ENCODE data around the gene PLEKHA5.

Gene PLEKHA5

GRCh38 chr12:19301688-19302087 lies 172.2 kb downstream of the PLEKHA5 start:
- peaks cover 20 to 40% of the 10 kb centered on the region in 2 experiments for H3K36me3 ChIP-seq (ENCODE audit: control insufficient read depth in 1 of 2, insufficient read depth in 2 of 2, low read depth in 1 of 2, low read length in 2 of 2)
- no peak overlapping the region for H2BK12ac ChIP-seq (ENCODE audit: low read length in 2 of 2)
- no peak overlapping the region for H2AFZ ChIP-seq (ENCODE audit: low read depth, low read length)
- no peak overlapping the region for H3K23ac ChIP-seq (ENCODE audit: low read length in 2 of 2)
- H3K9me3 ChIP-seq (ENCODE audit: control insufficient read depth, low read length), result no peaks in the 10 kb centered on the region
- H3K18ac ChIP-seq (ENCODE audit: low read depth in 1 of 2, low read length in 2 of 2), result no peak overlapping the region
- peaks cover 5% of the 10 kb centered on the region for H3K79me1 ChIP-seq (replicated peaks; ENCODE audit: low read length, poor library complexity, severe bottlenecking)
- no peaks in the 10 kb centered on the region for H3K4me1 ChIP-seq (ENCODE audit: control insufficient read depth, insufficient read depth, low read depth, low read length)
- no peak for DNase-seq
- H3K9ac ChIP-seq (ENCODE audit: low read length), result no peak overlapping the region
- no peak overlapping the region for H4K91ac ChIP-seq (ENCODE audit: low read length)
- H3K4me3 ChIP-seq (ENCODE audit: insufficient read depth in 1 of 2, low read depth in 1 of 2, low read length in 2 of 2), result no peak overlapping the region
- H3K27me3 ChIP-seq (ENCODE audit: control insufficient read depth in 1 of 2, insufficient read depth in 1 of 2, low read length in 2 of 2), result no peaks in the 10 kb centered on the region
- H2BK5ac ChIP-seq (ENCODE audit: low read depth, low read length, poor library complexity, severe bottlenecking), result no peak overlapping the region
- H2BK120ac ChIP-seq (ENCODE audit: low read depth, low read length), result no peak overlapping the region
- H3K4me2 ChIP-seq (ENCODE audit: low read length, poor library complexity, severe bottlenecking), result no peak overlapping the region
- no peak overlapping the region for H3K4ac ChIP-seq (ENCODE audit: low read depth in 1 of 2, low read length in 2 of 2)
- H2BK15ac ChIP-seq (ENCODE audit: low read depth, poor library complexity, severe bottlenecking), result no peak overlapping the region
- H3K27ac ChIP-seq (ENCODE audit: low read length, poor library complexity, severe bottlenecking), result no peak overlapping the region
- H4K8ac ChIP-seq (ENCODE audit: low read length), result no peak overlapping the region
- no CpG with 5 or more reads among the region's 1 CpG for WGBS
- no peak overlapping the region for H3K14ac ChIP-seq (ENCODE audit: low read length in 2 of 2)
- no peak overlapping the region for H2AK5ac ChIP-seq (ENCODE audit: low read length, severe bottlenecking)

DNA sequence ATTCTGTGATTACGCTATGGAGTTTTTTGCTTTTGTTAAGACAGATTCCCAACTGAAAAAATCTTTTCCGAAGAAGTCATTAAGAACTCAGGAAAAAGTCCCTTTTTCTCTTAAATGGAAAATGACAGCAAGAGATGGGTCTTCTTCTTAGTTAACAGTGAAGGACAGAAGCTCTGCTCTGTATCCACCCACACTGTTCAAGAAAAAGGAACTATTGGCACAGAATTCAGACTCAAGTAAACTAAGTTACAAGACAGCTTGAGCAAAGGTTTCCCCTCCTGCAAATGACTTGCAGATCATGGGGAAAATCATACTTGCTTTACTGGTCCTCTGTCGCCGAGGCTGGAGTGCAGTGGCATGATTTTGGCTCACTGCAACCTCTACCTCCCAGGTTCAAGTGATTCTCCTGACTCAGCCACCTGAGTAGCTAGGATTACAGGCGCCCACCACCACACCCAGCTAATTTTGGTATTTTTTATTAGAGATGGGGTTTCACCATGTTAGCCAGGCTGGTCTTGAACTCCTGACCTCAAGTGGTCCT lies 172.6 kb downstream of the PLEKHA5 start:
- H2BK120ac ChIP-seq (ENCODE audit: low read depth, low read length), result no peak overlapping the region
- no peak overlapping the region for H3K23ac ChIP-seq (ENCODE audit: low read length in 2 of 2)
- peaks cover 23 to 41% of the 10 kb centered on the region in 2 experiments for H3K36me3 ChIP-seq (ENCODE audit: control insufficient read depth in 1 of 2, insufficient read depth in 2 of 2, low read depth in 1 of 2, low read length in 2 of 2)
- no peak overlapping the region for H2BK5ac ChIP-seq (ENCODE audit: low read depth, low read length, poor library complexity, severe bottlenecking)
- no peak overlapping the region for H3K4me2 ChIP-seq (ENCODE audit: low read length, poor library complexity, severe bottlenecking)
- no peak overlapping the region for H2BK12ac ChIP-seq (ENCODE audit: low read length in 2 of 2)
- H3K27ac ChIP-seq (ENCODE audit: low read length, poor library complexity, severe bottlenecking), result no peak overlapping the region
- H4K91ac ChIP-seq (ENCODE audit: low read length), result no peak overlapping the region
- H3K9me3 ChIP-seq (ENCODE audit: control insufficient read depth, low read length), result no peaks in the 10 kb centered on the region
- H3K9ac ChIP-seq (ENCODE audit: low read length), result no peak overlapping the region
- no peak overlapping the region for H3K4ac ChIP-seq (ENCODE audit: low read depth in 1 of 2, low read length in 2 of 2)
- H4K8ac ChIP-seq (ENCODE audit: low read length), result no peak overlapping the region
- no peak overlapping the region for H2BK15ac ChIP-seq (ENCODE audit: low read depth, poor library complexity, severe bottlenecking)
- H3K79me1 ChIP-seq (replicated peaks; ENCODE audit: low read length, poor library complexity, severe bottlenecking), result peaks cover 3% of the 10 kb centered on the region
- H3K4me1 ChIP-seq (ENCODE audit: control insufficient read depth, insufficient read depth, low read depth, low read length), result no peaks in the 10 kb centered on the region
- H3K4me3 ChIP-seq (ENCODE audit: insufficient read depth in 1 of 2, low read depth in 1 of 2, low read length in 2 of 2), result no peak overlapping the region
- no peaks in the 10 kb centered on the region for H3K27me3 ChIP-seq (ENCODE audit: control insufficient read depth in 1 of 2, insufficient read depth in 1 of 2, low read length in 2 of 2)
- H3K18ac ChIP-seq (ENCODE audit: low read depth in 1 of 2, low read length in 2 of 2), result no peak overlapping the region
- no peak overlapping the region for H3K14ac ChIP-seq (ENCODE audit: low read length in 2 of 2)
- no peak overlapping the region for H2AK5ac ChIP-seq (ENCODE audit: low read length, severe bottlenecking)
- no peak overlapping the region for H2AFZ ChIP-seq (ENCODE audit: low read depth, low read length)
- WGBS, result 98% methylated on average over 4 of the region's 5 CpGs
- DNase-seq, result no peak

- Histone ChIP-seq H2BK120ac (ENCODE audit: low read depth, low read length) (no peak overlapping the region), H3K4me2 (ENCODE audit: low read length, poor library complexity, severe bottlenecking) (no peak overlapping the region), H4K8ac (ENCODE audit: low read length) (no peak overlapping the region), H3K36me3 (ENCODE audit: control insufficient read depth in 1 of 2, insufficient read depth in 2 of 2, low read depth in 1 of 2, low read length in 2 of 2) (peaks cover 23 to 51% of the 10 kb centered on the region in 2 experiments), H2AK5ac (ENCODE audit: low read length, severe bottlenecking) (no peak overlapping the region), H2AFZ (ENCODE audit: low read depth, low read length) (no peak overlapping the region), H3K79me1 (replicated peaks; ENCODE audit: low read length, poor library complexity, severe bottlenecking) (peaks cover 3% of the 10 kb centered on the region), H3K4me1 (ENCODE audit: control insufficient read depth, insufficient read depth, low read depth, low read length) (no peaks in the 10 kb centered on the region), H3K23ac (ENCODE audit: low read length in 2 of 2) (no peak overlapping the region), H3K27ac (ENCODE audit: low read length, poor library complexity, severe bottlenecking) (no peak overlapping the region), H3K27me3 (ENCODE audit: control insufficient read depth in 1 of 2, insufficient read depth in 1 of 2, low read length in 2 of 2) (no peaks in the 10 kb centered on the region), H2BK15ac (ENCODE audit: low read depth, poor library complexity, severe bottlenecking) (no peak overlapping the region), H2BK5ac (ENCODE audit: low read depth, low read length, poor library complexity, severe bottlenecking) (no peak overlapping the region), H4K91ac (ENCODE audit: low read length) (no peak overlapping the region), H3K18ac (ENCODE audit: low read depth in 1 of 2, low read length in 2 of 2) (no peak overlapping the region), H3K9ac (ENCODE audit: low read length) (no peak overlapping the region), H2BK12ac (ENCODE audit: low read length in 2 of 2) (no peak overlapping the region), H3K9me3 (ENCODE audit: control insufficient read depth, low read length) (no peaks in the 10 kb centered on the region), H3K4ac (ENCODE audit: low read depth in 1 of 2, low read length in 2 of 2) (no peak overlapping the region), H3K14ac (ENCODE audit: low read length in 2 of 2) (no peak overlapping the region), H3K4me3 (ENCODE audit: insufficient read depth in 1 of 2, low read depth in 1 of 2, low read length in 2 of 2) (no peak overlapping the region)
- WGBS, result 100% methylated on average over 3 of the region's 3 CpGs
- DNase-seq, result no peak
Measured at GRCh38 chr12:19303496-19303895, 174.0 kb downstream of the PLEKHA5 start.

DNA sequence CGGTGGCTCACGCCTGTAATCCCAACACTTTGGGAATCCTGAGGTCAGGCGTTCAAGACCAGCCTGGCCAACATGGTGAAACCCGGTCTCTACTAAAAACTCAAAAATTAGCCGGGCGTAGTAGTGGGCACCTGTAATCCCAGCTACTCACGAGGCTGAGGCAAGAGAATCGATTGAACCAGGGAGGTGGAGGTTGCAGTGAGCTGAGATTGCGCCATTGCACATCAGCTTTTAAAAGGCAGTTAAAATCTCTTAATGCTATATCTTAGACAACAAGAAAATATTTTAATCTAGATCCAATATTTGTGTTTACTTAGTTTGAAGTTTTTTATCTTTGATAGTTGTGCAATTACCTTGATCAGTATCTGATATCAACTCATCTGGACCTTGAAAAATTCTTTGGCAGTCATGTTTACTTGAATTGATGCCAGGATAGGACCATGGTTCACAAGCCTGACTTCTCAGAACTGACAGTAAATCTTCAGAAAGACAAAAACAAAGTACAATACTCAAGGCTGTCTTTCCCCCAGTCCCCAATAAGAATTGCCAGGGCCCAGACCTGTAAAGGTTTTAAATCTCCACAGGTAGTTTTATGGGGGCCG lies 174.7 kb downstream of the PLEKHA5 start:
- Histone ChIP-seq H3K9ac (ENCODE audit: low read length) (no peak overlapping the region), H3K14ac (ENCODE audit: low read length in 2 of 2) (no peak overlapping the region), H3K36me3 (ENCODE audit: control insufficient read depth in 1 of 2, insufficient read depth in 2 of 2, low read depth in 1 of 2, low read length in 2 of 2) (peaks cover 26 to 47% of the 10 kb centered on the region in 2 experiments), H4K8ac (ENCODE audit: low read length) (no peak overlapping the region), H2BK15ac (ENCODE audit: low read depth, poor library complexity, severe bottlenecking) (no peak overlapping the region), H3K23ac (ENCODE audit: low read length in 2 of 2) (no peak overlapping the region), H3K79me1 (replicated peaks; ENCODE audit: low read length, poor library complexity, severe bottlenecking) (peaks cover 5% of the 10 kb centered on the region), H3K9me3 (ENCODE audit: control insufficient read depth, low read length) (no peaks in the 10 kb centered on the region), H2BK12ac (ENCODE audit: low read length in 2 of 2) (no peak overlapping the region), H3K4ac (ENCODE audit: low read depth in 1 of 2, low read length in 2 of 2) (no peak overlapping the region), H4K91ac (ENCODE audit: low read length) (no peak overlapping the region), H2BK5ac (ENCODE audit: low read depth, low read length, poor library complexity, severe bottlenecking) (no peak overlapping the region), H3K27ac (ENCODE audit: low read length, poor library complexity, severe bottlenecking) (no peak overlapping the region), H2AFZ (ENCODE audit: low read depth, low read length) (no peak overlapping the region), H3K4me2 (ENCODE audit: low read length, poor library complexity, severe bottlenecking) (no peak overlapping the region), H3K4me1 (ENCODE audit: control insufficient read depth, insufficient read depth, low read depth, low read length) (no peaks in the 10 kb centered on the region), H2BK120ac (ENCODE audit: low read depth, low read length) (no peak overlapping the region), H2AK5ac (ENCODE audit: low read length, severe bottlenecking) (no peak overlapping the region), H3K4me3 (ENCODE audit: insufficient read depth in 1 of 2, low read depth in 1 of 2, low read length in 2 of 2) (no peak overlapping the region), H3K18ac (ENCODE audit: low read depth in 1 of 2, low read length in 2 of 2) (no peak overlapping the region), H3K27me3 (ENCODE audit: control insufficient read depth in 1 of 2, insufficient read depth in 1 of 2, low read length in 2 of 2) (no peaks in the 10 kb centered on the region)
- over 99% methylated on average over 9 of the region's 10 CpGs for WGBS
- DNase-seq, result no peak

Data from mesenchymal stem cell (in vitro differentiated cells and primary cell).